IPS-11a (cell line): ENCODE data around the gene KIRREL3.

ENCODE experiments used
- H3K4me3 ChIP-seq: one replicate; pipeline ENCODE4 v1.5.1; 2013; ENCODE audit warnings: low read depth, low read length, control low read depth

Gene KIRREL3

GRCh38 chr11:126722006-126722736 lies 278.4 kb downstream of the KIRREL3 start:
- H3K4me3 ChIP-seq, result no peak overlapping the region

DNA sequence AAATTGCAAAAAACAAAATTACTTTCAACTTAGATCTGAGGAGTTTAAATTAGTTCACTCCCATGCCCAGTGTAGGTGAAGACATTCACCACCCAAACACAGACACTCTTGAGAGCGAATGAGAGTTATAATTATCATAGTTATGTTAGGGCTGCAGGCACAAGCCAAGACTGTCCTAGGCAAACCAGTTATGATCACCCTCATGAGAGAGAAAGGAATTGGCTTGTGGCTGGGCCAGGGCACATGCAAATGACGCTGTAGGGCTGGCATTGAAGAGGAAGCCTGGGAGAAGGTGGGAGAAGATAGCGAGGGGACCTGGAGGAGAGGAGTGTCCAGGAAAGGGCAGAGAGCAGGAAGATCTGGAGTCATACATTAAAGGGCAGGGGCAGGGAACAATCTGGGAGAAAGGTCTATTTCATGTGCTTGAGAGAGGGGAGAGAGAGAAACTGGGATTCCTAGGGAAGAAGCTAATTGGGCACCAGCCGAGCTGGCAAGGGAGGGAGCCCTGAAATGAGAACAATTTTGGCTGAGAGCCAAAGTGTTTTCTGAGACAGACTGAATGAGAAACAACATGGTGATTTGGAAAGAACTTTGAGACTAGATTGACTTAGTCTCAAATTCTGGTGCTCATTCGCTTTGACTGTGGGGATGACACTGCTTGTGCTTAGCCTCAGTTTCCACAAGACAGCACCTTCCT lies 279.9 kb downstream of the KIRREL3 start:
- no peak overlapping the region for H3K4me3 ChIP-seq

DNA sequence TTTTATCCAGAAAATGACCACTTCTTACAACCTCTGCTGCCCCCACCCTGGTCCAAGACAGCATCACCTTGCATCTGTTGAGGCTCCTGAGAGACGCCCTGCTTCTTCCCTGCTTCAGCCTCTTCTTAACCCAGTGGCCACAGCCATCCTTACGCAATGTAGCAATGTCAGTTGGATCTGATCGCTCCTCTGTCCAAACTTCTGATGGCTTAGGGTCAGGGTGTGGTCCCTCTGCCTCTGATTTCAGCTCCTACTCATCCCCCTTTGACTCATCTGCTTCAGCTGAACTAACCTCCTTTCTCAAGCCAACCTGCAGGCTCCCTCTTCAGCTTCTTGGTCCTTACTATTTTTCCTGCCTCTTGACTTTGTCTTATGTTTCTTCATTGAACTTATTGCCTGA lies 280.8 kb downstream of the KIRREL3 start:
- H3K4me3 ChIP-seq, result no peak overlapping the region

- no peak overlapping the region for H3K4me3 ChIP-seq
These were observed 282.3 kb downstream of the KIRREL3 start for GRCh38 chr11:126718276-126718675.

- no peak overlapping the region for H3K4me3 ChIP-seq
These were observed 284.0 kb downstream of the KIRREL3 start for GRCh38 chr11:126716456-126717083.

GRCh38 chr11:126713806-126714205 lies 286.8 kb downstream of the KIRREL3 start:
- no peak overlapping the region for H3K4me3 ChIP-seq

- no peak overlapping the region for H3K4me3 ChIP-seq
These were observed 288.5 kb downstream of the KIRREL3 start for GRCh38 chr11:126711977-126712625.

GRCh38 chr11:126710804-126711399 lies 289.7 kb downstream of the KIRREL3 start:
- no peak overlapping the region for H3K4me3 ChIP-seq

DNA sequence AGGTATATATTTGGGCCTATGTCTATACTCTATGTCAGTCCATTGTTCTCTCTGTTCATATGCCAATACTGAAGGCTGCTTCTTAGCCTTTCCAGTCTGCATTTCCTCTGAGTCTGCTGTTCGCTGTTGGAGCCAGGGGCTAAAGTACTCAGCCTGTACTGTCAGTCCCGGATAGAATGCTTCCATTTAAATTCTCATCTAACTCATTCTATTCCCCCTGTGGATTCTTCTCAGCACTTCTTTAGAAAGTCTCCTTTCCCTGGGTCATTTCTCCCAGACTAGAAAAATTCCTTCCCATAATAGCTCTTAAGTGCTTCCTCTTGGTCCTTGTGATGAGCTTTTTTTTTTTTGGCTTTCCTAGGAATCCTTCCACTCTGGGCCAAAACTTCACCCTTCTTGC lies 293.1 kb downstream of the KIRREL3 start:
- no peak overlapping the region for H3K4me3 ChIP-seq

- no peak overlapping the region for H3K4me3 ChIP-seq
These were observed 296.5 kb downstream of the KIRREL3 start for GRCh38 chr11:126704096-126704495.

GRCh38 chr11:126703662-126704061 lies 296.9 kb downstream of the KIRREL3 start:
- H3K4me3 ChIP-seq, result no peak overlapping the region

- no peak overlapping the region for H3K4me3 ChIP-seq
These were observed 297.6 kb downstream of the KIRREL3 start for GRCh38 chr11:126702987-126703386.

DNA sequence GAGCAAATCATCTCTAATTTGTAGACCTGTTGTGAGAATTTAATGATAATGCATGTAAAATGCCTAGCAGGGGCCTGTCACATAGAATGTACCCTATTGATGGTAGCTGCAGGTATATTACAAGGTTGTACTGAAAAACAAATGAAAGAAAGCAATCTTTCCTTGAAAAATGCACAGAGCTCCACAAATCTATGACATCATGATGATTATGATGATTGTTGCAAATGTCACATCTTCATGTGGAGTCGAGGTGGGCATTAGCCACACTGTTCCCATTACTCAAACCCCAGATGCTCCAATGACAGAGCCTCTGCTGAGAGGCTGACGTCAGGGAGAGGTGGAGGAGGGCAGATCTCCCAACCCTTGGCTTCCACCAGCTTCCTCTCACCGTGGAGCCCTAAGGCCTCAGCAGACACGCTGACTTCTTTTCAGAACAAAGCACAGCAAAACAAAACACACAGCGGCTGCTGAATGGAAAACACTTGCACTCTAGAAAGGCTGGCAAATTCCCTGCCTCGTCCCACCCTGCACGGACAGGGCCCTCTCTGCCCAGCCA lies 298.3 kb downstream of the KIRREL3 start:
- H3K4me3 ChIP-seq, result no peak overlapping the region

GRCh38 chr11:126701520-126701897 lies 299.1 kb downstream of the KIRREL3 start:
- no peak overlapping the region for H3K4me3 ChIP-seq

DNA sequence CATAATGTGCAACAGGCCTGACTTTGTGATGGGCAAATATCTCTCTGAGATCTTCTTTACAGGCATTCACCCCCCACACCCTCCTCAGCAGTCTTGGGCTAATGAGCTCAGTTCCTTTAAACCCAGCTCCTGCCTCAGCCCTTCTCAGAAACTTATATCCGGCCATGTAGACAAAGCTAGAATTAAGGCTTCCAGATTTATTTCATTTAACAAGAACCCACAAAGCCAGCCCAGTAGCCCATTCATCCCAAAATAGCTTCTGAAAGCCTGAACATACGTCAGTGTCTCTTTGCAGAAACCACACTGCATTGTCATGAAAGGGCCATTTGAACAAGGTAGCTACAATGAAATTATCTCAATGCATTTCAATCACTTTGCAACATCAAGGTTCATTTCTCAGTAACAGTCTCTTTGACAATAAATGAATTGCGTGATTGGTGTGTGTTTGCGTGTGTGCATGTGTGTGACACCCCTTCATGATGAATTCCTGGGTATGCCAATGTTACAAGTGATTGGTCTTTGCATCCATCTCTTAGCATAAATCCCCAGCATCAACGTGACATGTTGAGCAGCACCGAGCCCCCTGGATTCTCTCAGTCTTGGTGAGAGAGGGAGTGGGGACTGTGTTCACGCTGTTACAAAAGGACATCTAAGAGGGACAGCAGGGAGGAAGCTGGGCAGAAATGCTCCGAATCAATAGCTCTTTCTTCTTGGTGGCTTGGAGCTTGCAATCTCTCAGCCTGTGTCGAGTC lies 299.6 kb downstream of the KIRREL3 start:
- no peak overlapping the region for H3K4me3 ChIP-seq

GRCh38 chr11:126698576-126698975 lies 302.0 kb downstream of the KIRREL3 start:
- H3K4me3 ChIP-seq, result no peak overlapping the region

DNA sequence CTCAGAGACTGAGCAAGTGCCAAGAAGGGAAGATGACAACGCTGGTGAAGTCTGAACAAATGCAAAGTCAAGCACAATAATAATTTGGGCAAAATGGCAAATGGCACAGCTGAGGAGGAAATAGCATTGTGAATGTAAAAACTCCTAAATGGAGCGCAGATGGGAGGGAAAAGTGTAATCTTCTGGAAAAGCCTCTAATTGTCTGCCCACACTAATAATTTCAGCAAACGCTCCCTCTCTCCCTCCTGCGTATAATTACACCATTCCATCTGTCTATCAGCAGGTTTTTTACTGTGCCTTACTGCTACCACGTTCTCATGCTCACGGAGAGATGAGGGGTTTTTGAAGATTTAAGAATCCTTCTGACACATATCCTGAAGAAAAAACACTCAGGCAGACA lies 302.6 kb downstream of the KIRREL3 start:
- H3K4me3 ChIP-seq, result no peak overlapping the region

DNA sequence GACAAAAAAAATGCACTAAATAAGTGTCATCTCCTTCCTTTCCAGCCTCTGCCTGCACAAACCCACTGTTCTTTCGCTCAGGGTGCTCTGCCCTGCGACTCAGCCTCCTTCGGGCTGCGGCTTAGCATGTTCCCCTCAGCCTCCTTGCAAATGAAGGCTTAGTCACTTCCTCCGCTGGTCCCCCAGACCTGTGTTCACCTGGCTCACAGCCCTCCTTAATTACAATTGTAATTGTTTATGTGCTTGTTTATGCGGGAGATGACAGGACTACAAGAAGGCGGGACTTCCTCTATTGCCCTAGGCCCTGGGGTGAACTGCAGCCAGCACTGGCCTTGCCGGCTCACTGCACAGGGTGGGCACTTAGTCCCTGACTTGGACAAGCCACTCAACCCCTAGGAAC lies 303.6 kb downstream of the KIRREL3 start:
- H3K4me3 ChIP-seq, result no peak overlapping the region

DNA sequence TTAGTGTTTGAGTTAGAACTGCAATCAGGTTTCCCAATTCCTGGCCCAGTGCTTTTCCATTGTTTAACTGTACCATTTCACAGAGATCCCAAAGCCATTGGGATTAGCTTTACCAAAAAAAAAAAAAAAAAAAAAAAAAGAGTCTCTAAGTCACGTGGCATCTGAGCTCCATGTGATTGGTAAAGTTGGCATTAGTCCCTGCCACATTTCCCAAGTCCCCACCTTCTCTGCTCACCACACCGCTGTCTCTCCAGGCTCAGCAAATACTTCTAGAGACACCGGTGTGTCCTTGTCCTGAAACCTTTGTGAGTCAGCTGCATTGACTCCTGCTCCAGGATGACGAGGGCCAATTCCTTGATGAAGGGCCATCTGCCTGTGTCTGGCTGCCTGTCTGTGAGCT lies 305.3 kb downstream of the KIRREL3 start:
- no peak overlapping the region for H3K4me3 ChIP-seq

DNA sequence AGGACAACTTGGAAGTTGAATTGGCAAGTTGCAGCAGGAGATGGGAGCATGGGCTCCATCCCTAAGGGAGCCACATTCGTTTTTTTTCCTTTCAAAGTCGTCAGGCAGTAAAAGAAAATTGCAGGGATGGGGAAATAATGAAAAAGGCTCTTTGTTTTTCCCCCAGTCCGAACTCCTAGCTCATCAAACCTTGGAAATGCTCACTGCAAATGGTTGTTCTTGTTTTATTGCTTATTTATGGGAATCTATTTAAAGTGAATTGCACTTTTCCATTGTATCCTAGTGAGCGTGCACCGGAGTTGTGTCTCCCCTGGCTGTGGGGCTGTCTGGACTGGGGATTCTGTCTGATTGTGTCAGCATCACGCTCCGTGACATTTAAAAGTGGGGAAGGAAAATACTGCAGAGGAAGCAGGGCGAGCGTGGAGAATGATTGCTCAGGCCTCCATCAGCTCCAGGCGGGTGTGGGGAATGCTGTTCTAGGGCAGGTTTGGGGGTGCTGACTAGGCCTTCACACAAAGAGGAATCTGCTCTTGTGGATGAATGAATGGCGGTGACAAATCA lies 306.4 kb downstream of the KIRREL3 start:
- no peak overlapping the region for H3K4me3 ChIP-seq
